ENCODE measurements around the gene UGT1A5.

The UGT1A5 gene

DNA sequence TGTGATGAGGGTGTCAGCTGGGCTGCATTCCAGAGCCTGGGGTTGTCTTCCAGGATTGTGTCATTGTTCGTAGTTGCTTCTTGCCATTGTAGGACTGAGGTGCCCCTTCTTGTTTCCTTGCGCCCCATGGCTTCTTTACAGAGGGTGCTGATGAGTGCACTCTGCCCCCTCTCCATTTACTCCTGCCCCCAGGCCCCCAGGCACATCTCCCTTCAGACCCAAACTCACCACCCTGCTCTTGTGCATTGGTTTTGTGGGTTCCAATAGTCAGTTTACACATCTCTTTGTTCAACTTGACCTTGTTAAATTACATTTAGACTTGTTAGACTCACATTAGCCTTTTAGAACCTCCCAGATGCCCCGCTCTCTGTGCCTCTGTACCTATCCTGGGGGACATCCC, 108.5 kb downstream of the UGT1A5 start:
- no peaks in the 10 kb centered on the region for H3F3A ChIP-seq (ENCODE audit: low read depth)
- no peaks in the 10 kb centered on the region for H3K36me3 ChIP-seq (ENCODE audit: insufficient read depth, low read length)

DNA sequence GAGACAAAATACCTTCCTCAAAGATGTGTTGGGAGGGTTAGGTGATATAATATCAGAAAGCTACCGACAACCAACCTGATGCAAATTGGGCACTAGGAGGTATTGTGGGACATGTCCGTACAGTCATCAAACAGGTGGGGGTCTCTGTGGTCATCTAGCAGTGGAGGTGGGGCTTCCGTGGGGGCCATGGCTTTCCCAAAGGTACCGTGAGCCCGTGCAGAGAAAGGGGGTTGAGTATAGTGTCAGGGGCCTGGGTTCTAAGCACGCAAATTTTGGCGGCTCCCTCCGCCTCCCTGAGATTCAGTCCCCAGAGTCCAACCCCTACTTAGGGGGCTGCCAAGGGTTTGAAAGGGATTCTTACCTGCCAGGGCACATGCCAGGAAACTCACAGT, 109.0 kb downstream of the UGT1A5 start:
- TF ChIP-seq, protein P1, sequence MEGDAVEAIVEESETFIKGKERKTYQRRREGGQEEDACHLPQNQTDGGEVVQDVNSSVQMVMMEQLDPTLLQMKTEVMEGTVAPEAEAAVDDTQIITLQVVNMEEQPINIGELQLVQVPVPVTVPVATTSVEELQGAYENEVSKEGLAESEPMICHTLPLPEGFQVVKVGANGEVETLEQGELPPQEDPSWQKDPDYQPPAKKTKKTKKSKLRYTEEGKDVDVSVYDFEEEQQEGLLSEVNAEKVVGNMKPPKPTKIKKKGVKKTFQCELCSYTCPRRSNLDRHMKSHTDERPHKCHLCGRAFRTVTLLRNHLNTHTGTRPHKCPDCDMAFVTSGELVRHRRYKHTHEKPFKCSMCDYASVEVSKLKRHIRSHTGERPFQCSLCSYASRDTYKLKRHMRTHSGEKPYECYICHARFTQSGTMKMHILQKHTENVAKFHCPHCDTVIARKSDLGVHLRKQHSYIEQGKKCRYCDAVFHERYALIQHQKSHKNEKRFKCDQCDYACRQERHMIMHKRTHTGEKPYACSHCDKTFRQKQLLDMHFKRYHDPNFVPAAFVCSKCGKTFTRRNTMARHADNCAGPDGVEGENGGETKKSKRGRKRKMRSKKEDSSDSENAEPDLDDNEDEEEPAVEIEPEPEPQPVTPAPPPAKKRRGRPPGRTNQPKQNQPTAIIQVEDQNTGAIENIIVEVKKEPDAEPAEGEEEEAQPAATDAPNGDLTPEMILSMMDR (conservative IDR thresholded peaks at IDR 0.05; ENCODE audit: low read length): no peak
- no peak for TF ChIP-seq EZH2phosphoT487 (IDR thresholded peaks at IDR 0.05; ENCODE audit: borderline replicate concordance)
- no peaks in the 10 kb centered on the region for H4K20me1 ChIP-seq (ENCODE audit: insufficient read depth, low read length, poor library complexity, severe bottlenecking)
- H3K4me3 ChIP-seq (ENCODE audit: low read length, poor library complexity, severe bottlenecking): no peak overlapping the region
- H3K79me2 ChIP-seq (ENCODE audit: insufficient read depth, low read length): no peaks in the 10 kb centered on the region
- H2AFZ ChIP-seq (ENCODE audit: low read length): no peak overlapping the region
- no peaks in the 10 kb centered on the region for H3K36me3 ChIP-seq (ENCODE audit: insufficient read depth, low read length)
- no peaks in the 10 kb centered on the region for H3K9me3 ChIP-seq (ENCODE audit: insufficient read depth, low read depth, low read length)
- no peak overlapping the region for H3K4me2 ChIP-seq (ENCODE audit: low read depth, low read length, poor library complexity, severe bottlenecking)
- H3K9ac ChIP-seq (ENCODE audit: low read depth, low read length, poor library complexity, severe bottlenecking): no peak overlapping the region
- H3K4me1 ChIP-seq (ENCODE audit: insufficient read depth, low read length, poor library complexity, severe bottlenecking): no peaks in the 10 kb centered on the region
- no peaks in the 10 kb centered on the region for H3F3A ChIP-seq (ENCODE audit: low read depth)
- H3K9me2 ChIP-seq (replicated peaks; ENCODE audit: low read depth, low read length): no peaks in the 10 kb centered on the region
- H3K27me3 ChIP-seq (ENCODE audit: insufficient read depth, low read length, poor library complexity, severe bottlenecking): no peaks in the 10 kb centered on the region

More for the DNA sequence above, 108.5 kb downstream of the UGT1A5 start:
- no peaks in the 10 kb centered on the region for H3K79me2 ChIP-seq (ENCODE audit: insufficient read depth, low read length)
- no peak overlapping the region for H3K4me2 ChIP-seq (ENCODE audit: low read depth, low read length, poor library complexity, severe bottlenecking)
- H3K4me3 ChIP-seq (ENCODE audit: low read length, poor library complexity, severe bottlenecking): no peak overlapping the region
- no peak overlapping the region for H3K9ac ChIP-seq (ENCODE audit: low read depth, low read length, poor library complexity, severe bottlenecking)
- no peaks in the 10 kb centered on the region for H3K27me3 ChIP-seq (ENCODE audit: insufficient read depth, low read length, poor library complexity, severe bottlenecking)
- no peaks in the 10 kb centered on the region for H3K4me1 ChIP-seq (ENCODE audit: insufficient read depth, low read length, poor library complexity, severe bottlenecking)
- H2AFZ ChIP-seq (ENCODE audit: low read length): no peak overlapping the region
- no peaks in the 10 kb centered on the region for H4K20me1 ChIP-seq (ENCODE audit: insufficient read depth, low read length, poor library complexity, severe bottlenecking)
- no peak for TF ChIP-seq EZH2phosphoT487 (IDR thresholded peaks at IDR 0.05; ENCODE audit: borderline replicate concordance)
- TF ChIP-seq, protein P1 (conservative IDR thresholded peaks at IDR 0.05; ENCODE audit: low read length): no peak
- no peaks in the 10 kb centered on the region for H3K9me3 ChIP-seq (ENCODE audit: insufficient read depth, low read depth, low read length)
- H3K9me2 ChIP-seq (replicated peaks; ENCODE audit: low read depth, low read length): no peaks in the 10 kb centered on the region

DNA sequence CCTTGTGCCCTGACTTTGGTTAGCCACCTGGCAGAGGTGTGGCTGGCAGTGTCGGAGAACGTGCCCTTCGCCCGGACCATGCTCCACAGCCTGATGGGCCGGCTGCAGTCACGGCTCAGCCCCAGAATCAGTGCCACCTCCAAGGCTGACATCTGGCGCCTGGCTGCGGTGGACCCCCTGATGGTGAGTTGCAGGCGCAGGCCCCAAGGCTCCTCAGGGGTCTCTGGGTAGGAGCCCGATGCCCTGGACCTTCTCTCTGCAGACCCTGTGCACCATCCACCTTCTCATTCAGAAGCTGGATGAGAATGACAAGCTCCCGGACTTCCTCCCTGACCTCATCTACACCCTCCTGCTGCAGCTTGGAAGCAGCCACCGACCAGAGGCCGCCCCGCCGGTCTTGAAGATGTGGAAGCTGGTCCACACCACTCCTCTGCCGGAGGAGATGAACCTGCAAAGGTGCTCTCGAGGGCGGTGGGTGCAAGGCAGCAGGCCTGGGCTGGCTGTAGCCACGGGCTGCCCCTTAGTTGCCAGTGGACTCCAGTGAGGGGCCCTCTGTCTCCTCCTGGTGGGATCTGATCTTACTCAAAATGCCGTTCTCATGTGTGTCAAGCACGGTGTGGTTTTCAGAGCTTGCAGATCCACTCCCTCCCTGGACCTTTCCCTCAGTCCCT, 109.5 kb downstream of the UGT1A5 start:
- Histone ChIP-seq H3K9me3 (ENCODE audit: insufficient read depth, low read depth, low read length) (no peaks in the 10 kb centered on the region), H3K9me2 (replicated peaks; ENCODE audit: low read depth, low read length) (no peaks in the 10 kb centered on the region), H3K36me3 (ENCODE audit: insufficient read depth, low read length) (no peaks in the 10 kb centered on the region), H3K9ac (ENCODE audit: low read depth, low read length, poor library complexity, severe bottlenecking) (no peak overlapping the region), H3K79me2 (ENCODE audit: insufficient read depth, low read length) (no peaks in the 10 kb centered on the region), H3K4me2 (ENCODE audit: low read depth, low read length, poor library complexity, severe bottlenecking) (no peak overlapping the region), H3F3A (ENCODE audit: low read depth) (no peaks in the 10 kb centered on the region), H4K20me1 (ENCODE audit: insufficient read depth, low read length, poor library complexity, severe bottlenecking) (no peaks in the 10 kb centered on the region), H2AFZ (ENCODE audit: low read length) (no peak overlapping the region), H3K27me3 (ENCODE audit: insufficient read depth, low read length, poor library complexity, severe bottlenecking) (no peaks in the 10 kb centered on the region), H3K4me1 (ENCODE audit: insufficient read depth, low read length, poor library complexity, severe bottlenecking) (no peaks in the 10 kb centered on the region), H3K4me3 (ENCODE audit: low read length, poor library complexity, severe bottlenecking) (no peak overlapping the region)
- TF ChIP-seq, protein P1 (conservative IDR thresholded peaks at IDR 0.05; ENCODE audit: low read length): no peak
- TF ChIP-seq EZH2phosphoT487 (IDR thresholded peaks at IDR 0.05; ENCODE audit: borderline replicate concordance): no peak
